Measurements from ENCODE around the gene ARHGAP4. TPM values are rescaled to one million over a fixed set of nuclear protein-coding genes. Genes with fewer than 3 reads are reported as not detected.

Gene ARHGAP4
- total and polyA plus RNA-seq, 2 donors (not counting 3 experiments of a cell fraction or from before 2014, with no cell fraction given) = 20.9 to 33.3 TPM

DNA sequence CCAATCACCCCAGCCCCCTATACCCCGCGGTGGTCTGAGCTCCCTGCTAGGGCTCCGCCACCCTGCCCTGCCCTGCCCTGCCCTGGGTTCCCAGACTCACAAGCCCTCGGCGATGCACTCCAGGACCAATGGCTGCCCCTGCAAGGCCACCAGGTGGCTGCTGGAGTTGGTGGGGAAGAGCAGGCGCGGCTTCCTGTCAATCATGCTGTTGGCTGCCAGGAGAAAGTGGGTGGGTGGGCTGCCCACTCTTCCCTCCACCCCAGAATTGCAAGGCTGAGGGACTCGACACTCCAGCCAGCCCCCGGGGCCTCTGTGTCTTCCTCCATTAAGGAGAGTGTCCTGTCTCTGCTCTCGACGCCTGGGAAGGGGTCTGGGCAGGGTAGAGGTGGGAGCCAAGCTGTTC, 55.8 kb downstream of the ARHGAP4 start:
- H3K4me2 ChIP-seq (ENCODE audit: insufficient read depth, low read length) = no peak overlapping the region
- H3K79me2 ChIP-seq (ENCODE audit: control insufficient read depth, insufficient read depth, low read length) = no peaks in the 10 kb centered on the region
- TF ChIP-seq FOS (IDR thresholded peaks at IDR 0.05; ENCODE audit: borderline replicate concordance, insufficient read depth, low read length) (no peak), EZH2 (IDR thresholded peaks at IDR 0.05; ENCODE audit: borderline replicate concordance, low read depth, low read length, severe bottlenecking) (no peak), POLR2AphosphoS5 (IDR thresholded peaks at IDR 0.05; ENCODE audit: insufficient read depth, low read depth, low read length) (no peak)
- TF ChIP-seq, protein P1, sequence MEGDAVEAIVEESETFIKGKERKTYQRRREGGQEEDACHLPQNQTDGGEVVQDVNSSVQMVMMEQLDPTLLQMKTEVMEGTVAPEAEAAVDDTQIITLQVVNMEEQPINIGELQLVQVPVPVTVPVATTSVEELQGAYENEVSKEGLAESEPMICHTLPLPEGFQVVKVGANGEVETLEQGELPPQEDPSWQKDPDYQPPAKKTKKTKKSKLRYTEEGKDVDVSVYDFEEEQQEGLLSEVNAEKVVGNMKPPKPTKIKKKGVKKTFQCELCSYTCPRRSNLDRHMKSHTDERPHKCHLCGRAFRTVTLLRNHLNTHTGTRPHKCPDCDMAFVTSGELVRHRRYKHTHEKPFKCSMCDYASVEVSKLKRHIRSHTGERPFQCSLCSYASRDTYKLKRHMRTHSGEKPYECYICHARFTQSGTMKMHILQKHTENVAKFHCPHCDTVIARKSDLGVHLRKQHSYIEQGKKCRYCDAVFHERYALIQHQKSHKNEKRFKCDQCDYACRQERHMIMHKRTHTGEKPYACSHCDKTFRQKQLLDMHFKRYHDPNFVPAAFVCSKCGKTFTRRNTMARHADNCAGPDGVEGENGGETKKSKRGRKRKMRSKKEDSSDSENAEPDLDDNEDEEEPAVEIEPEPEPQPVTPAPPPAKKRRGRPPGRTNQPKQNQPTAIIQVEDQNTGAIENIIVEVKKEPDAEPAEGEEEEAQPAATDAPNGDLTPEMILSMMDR (IDR thresholded peaks at IDR 0.05; ENCODE audit: extremely low read depth in 1 of 2, insufficient read depth in 1 of 2, low read depth in 1 of 2, low read length in 2 of 2) = no peak
- DNase-seq (ENCODE audit: low read depth, low spot score) = no peak
- H3K4me3 ChIP-seq (replicated peaks in 1 of 3; ENCODE audit: insufficient read depth in 1 of 3, low read depth in 1 of 3, low read length in 3 of 3) = no peak overlapping the region
- no TSS peak for BruUV-seq (replicated peaks)
- intact Hi-C loops (cut with micrococcal nuclease) = loop anchor here (10.0 kb wide), 1 partner anchor 75 kb away; the partner anchor contains the start of genes IDH3G and SSR4
- no peaks in the 10 kb centered on the region for H3K9me1 ChIP-seq (replicated peaks; ENCODE audit: control insufficient read depth, extremely low read depth, insufficient read depth, low read length)
- no peak overlapping the region for H2AFZ ChIP-seq (ENCODE audit: low read depth, low read length)
- POLR2A ChIA-PET = no interaction called here
- no peaks in the 10 kb centered on the region for H3K36me3 ChIP-seq (ENCODE audit: control insufficient read depth in 2 of 2, extremely low read depth in 1 of 2, insufficient read depth in 2 of 2, low read length in 2 of 2)
- no peak overlapping the region for H3K27ac ChIP-seq (ENCODE audit: insufficient read depth, low read depth, low read length)
- CTCF ChIA-PET = no interaction called here
- no peaks in the 10 kb centered on the region for H3K4me1 ChIP-seq (ENCODE audit: control insufficient read depth, extremely low read depth, insufficient read depth, low read length)
- H3K9me3 ChIP-seq (replicated peaks; ENCODE audit: control insufficient read depth, insufficient read depth, low read length) = no peaks in the 10 kb centered on the region
- FAIRE-seq = no peak
- H4K20me1 ChIP-seq (replicated peaks; ENCODE audit: control insufficient read depth, extremely low read depth, insufficient read depth, low read length) = no peaks in the 10 kb centered on the region
- no peak overlapping the region for H3K9ac ChIP-seq (replicated peaks; ENCODE audit: extremely low read depth, insufficient read depth, low read length)
- H3K27me3 ChIP-seq (ENCODE audit: control insufficient read depth in 2 of 2, insufficient read depth in 2 of 2, low read length in 2 of 2) = no peaks in the 10 kb centered on the region
- dilution Hi-C loops (cut with MboI; ENCODE audit: extremely low pct_ligation_motif_present, low sequenced_read_pairs) = no loop called here

Data from endothelial cell of umbilical vein (primary cell).